ENCODE measurements around the gene PLAAT2.

DNA sequence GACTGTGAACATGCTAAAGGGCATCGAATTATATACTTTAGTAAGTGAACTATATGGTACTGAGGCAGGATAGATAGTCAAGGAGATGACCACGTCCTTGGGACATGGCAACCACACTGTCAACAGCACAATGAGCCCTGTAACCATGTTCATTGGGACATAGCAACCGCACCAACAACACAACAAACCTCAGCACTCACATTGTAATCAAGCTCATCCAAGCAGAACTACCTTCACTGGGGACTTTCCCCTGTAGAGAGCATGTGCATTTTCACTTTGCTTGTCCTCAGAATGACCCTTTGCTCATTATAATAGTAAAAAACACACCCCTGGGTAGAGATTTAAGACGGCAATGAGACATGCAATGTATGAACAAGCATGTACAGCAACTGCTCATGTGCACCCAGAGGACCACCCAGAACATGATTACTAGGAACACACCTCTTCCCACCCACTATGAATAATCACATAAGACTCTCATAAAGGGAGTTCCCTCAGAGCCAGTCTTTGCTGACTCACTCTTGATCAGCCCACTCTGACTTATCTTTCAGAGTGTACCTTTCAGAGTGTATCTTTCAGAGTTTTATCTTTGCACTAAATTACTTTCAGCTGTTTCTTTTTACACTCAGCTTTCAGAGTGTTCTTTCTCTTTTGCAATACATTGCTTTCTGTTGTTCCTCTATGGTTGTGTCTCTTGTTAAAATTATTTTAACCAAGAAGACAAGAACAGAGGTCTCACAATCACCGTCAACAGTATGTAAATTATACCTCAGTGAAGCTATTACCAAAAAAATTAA is 4.1 kb upstream of the PLAAT2 start:
- TF ChIP-seq, protein P1, sequence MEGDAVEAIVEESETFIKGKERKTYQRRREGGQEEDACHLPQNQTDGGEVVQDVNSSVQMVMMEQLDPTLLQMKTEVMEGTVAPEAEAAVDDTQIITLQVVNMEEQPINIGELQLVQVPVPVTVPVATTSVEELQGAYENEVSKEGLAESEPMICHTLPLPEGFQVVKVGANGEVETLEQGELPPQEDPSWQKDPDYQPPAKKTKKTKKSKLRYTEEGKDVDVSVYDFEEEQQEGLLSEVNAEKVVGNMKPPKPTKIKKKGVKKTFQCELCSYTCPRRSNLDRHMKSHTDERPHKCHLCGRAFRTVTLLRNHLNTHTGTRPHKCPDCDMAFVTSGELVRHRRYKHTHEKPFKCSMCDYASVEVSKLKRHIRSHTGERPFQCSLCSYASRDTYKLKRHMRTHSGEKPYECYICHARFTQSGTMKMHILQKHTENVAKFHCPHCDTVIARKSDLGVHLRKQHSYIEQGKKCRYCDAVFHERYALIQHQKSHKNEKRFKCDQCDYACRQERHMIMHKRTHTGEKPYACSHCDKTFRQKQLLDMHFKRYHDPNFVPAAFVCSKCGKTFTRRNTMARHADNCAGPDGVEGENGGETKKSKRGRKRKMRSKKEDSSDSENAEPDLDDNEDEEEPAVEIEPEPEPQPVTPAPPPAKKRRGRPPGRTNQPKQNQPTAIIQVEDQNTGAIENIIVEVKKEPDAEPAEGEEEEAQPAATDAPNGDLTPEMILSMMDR (IDR thresholded peaks at IDR 0.05) = no peak
- TF ChIP-seq EZH2 (IDR thresholded peaks at IDR 0.05; ENCODE audit: borderline replicate concordance, insufficient read depth, low read depth, low read length, poor library complexity, severe bottlenecking) = no peak
